HEK293 (cell line): Measurements from ENCODE around the gene UCP2.

Experiments
- ZNF416 ChIP-seq: fragments of 450-650 bp; formaldehyde crosslinking; IDR thresholded peaks from 2 replicates; pipeline ENCODE4 v1.5.1; 2016; ENCODE audit warnings: missing biosample characterization, missing genetic modification characterization
- ZNF768 ChIP-seq: fragments of 450-650 bp; formaldehyde crosslinking; IDR thresholded peaks from 2 replicates; pipeline ENCODE4 v1.5.1; 2018; ENCODE audit warnings: missing biosample characterization, mild to moderate bottlenecking, missing genetic modification characterization
- TF ChIP-seq, protein P1 (sequence below): fragments of 450-650 bp; formaldehyde crosslinking; IDR thresholded peaks from 2 replicates; pipeline ENCODE4 v1.5.1; 2016; ENCODE audit warnings: missing biosample characterization, missing genetic modification characterization, borderline replicate concordance
- TF ChIP-seq, protein P2 (sequence below): fragments of 450-650 bp; formaldehyde crosslinking; IDR thresholded peaks from 2 replicates; pipeline ENCODE4 v1.5.1; 2016; ENCODE audit warnings: missing biosample characterization, missing genetic modification characterization
- TF ChIP-seq, protein P3 (sequence below): fragments of 450-650 bp; formaldehyde crosslinking; IDR thresholded peaks from 2 replicates; pipeline ENCODE4 v1.5.1; 2016; ENCODE audit warnings: missing biosample characterization, missing genetic modification characterization

DNA sequence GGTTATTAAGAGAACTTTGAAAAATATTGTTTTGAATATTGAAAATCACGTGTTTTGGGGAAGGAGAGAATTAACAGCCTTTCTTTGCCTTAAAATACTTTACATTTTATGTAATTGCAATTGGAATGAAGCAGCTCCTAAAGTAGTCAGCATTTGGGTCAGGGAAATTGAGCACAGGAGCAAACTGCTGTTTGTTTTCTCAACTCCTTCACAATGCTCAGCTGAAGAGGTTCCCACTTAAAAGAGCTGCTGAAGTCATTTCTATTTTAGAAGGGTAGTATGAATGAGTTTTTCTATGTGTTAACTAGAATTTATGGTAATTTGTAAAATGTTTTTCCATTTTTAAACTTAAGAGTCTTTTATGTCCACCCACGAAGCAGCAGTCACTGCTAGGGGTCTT is 8.1 kb upstream of the UCP2 start:
- TF ChIP-seq, protein P1, sequence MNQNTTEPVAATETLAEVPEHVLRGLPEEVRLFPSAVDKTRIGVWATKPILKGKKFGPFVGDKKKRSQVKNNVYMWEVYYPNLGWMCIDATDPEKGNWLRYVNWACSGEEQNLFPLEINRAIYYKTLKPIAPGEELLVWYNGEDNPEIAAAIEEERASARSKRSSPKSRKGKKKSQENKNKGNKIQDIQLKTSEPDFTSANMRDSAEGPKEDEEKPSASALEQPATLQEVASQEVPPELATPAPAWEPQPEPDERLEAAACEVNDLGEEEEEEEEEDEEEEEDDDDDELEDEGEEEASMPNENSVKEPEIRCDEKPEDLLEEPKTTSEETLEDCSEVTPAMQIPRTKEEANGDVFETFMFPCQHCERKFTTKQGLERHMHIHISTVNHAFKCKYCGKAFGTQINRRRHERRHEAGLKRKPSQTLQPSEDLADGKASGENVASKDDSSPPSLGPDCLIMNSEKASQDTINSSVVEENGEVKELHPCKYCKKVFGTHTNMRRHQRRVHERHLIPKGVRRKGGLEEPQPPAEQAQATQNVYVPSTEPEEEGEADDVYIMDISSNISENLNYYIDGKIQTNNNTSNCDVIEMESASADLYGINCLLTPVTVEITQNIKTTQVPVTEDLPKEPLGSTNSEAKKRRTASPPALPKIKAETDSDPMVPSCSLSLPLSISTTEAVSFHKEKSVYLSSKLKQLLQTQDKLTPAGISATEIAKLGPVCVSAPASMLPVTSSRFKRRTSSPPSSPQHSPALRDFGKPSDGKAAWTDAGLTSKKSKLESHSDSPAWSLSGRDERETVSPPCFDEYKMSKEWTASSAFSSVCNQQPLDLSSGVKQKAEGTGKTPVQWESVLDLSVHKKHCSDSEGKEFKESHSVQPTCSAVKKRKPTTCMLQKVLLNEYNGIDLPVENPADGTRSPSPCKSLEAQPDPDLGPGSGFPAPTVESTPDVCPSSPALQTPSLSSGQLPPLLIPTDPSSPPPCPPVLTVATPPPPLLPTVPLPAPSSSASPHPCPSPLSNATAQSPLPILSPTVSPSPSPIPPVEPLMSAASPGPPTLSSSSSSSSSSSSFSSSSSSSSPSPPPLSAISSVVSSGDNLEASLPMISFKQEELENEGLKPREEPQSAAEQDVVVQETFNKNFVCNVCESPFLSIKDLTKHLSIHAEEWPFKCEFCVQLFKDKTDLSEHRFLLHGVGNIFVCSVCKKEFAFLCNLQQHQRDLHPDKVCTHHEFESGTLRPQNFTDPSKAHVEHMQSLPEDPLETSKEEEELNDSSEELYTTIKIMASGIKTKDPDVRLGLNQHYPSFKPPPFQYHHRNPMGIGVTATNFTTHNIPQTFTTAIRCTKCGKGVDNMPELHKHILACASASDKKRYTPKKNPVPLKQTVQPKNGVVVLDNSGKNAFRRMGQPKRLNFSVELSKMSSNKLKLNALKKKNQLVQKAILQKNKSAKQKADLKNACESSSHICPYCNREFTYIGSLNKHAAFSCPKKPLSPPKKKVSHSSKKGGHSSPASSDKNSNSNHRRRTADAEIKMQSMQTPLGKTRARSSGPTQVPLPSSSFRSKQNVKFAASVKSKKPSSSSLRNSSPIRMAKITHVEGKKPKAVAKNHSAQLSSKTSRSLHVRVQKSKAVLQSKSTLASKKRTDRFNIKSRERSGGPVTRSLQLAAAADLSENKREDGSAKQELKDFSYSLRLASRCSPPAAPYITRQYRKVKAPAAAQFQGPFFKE (tag by site-specific recombination) = no peak
- TF ChIP-seq, protein P2, sequence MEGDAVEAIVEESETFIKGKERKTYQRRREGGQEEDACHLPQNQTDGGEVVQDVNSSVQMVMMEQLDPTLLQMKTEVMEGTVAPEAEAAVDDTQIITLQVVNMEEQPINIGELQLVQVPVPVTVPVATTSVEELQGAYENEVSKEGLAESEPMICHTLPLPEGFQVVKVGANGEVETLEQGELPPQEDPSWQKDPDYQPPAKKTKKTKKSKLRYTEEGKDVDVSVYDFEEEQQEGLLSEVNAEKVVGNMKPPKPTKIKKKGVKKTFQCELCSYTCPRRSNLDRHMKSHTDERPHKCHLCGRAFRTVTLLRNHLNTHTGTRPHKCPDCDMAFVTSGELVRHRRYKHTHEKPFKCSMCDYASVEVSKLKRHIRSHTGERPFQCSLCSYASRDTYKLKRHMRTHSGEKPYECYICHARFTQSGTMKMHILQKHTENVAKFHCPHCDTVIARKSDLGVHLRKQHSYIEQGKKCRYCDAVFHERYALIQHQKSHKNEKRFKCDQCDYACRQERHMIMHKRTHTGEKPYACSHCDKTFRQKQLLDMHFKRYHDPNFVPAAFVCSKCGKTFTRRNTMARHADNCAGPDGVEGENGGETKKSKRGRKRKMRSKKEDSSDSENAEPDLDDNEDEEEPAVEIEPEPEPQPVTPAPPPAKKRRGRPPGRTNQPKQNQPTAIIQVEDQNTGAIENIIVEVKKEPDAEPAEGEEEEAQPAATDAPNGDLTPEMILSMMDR (tag by site-specific recombination) = no peak
- TF ChIP-seq ZNF416 (tag by site-specific recombination) = no peak
- TF ChIP-seq, protein P3, sequence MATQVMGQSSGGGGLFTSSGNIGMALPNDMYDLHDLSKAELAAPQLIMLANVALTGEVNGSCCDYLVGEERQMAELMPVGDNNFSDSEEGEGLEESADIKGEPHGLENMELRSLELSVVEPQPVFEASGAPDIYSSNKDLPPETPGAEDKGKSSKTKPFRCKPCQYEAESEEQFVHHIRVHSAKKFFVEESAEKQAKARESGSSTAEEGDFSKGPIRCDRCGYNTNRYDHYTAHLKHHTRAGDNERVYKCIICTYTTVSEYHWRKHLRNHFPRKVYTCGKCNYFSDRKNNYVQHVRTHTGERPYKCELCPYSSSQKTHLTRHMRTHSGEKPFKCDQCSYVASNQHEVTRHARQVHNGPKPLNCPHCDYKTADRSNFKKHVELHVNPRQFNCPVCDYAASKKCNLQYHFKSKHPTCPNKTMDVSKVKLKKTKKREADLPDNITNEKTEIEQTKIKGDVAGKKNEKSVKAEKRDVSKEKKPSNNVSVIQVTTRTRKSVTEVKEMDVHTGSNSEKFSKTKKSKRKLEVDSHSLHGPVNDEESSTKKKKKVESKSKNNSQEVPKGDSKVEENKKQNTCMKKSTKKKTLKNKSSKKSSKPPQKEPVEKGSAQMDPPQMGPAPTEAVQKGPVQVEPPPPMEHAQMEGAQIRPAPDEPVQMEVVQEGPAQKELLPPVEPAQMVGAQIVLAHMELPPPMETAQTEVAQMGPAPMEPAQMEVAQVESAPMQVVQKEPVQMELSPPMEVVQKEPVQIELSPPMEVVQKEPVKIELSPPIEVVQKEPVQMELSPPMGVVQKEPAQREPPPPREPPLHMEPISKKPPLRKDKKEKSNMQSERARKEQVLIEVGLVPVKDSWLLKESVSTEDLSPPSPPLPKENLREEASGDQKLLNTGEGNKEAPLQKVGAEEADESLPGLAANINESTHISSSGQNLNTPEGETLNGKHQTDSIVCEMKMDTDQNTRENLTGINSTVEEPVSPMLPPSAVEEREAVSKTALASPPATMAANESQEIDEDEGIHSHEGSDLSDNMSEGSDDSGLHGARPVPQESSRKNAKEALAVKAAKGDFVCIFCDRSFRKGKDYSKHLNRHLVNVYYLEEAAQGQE (tag by site-specific recombination) = no peak
- no peak for TF ChIP-seq ZNF768 (tag by site-specific recombination)
